Midbrain (tissue), 1 donor: ENCODE measurements around the gene VGF.
A peak's percentile ranks its signal among the peaks of the same experiment; 100 is the strongest.

Source experiments
- DNase-seq: peaks from one replicate; lab custom pipeline; 2025; lab: John Stamatoyannopoulos, UW

Gene VGF

DNA sequence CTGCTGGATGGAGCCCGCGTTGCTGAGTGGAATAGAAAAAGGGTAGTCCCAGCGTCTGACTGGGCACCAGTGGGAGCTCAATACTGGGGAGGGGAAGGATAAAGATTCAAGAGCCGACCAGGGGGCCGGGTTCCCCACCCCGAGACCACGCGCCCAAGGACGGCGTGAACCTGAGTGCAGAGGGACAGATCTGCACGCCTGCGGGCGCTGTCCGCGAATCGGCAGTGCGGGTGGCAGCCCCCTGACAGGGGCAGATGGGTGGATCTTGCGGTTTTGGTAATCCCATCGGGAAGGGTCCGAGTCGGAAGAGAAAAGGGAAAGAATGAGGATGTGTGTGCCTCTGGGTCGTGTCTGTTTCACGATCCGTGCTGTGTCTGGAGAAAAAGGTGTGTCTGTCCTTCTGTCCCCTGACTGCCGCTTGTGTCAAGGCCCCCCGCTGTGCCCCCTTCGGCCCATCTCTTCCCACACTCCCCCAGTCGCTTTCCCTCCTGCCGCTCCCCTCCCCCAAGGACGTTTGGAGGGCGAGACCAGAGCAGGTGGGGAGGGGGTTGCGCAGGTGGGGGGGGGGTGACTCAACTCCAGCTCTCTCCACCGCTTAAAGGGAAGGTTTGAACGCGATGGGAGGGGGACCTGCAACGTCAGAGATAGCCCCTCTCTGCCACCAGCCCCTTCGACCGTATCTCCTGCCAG lies 734 bp upstream of the VGF start:
- DNase-seq: no peak

DNA sequence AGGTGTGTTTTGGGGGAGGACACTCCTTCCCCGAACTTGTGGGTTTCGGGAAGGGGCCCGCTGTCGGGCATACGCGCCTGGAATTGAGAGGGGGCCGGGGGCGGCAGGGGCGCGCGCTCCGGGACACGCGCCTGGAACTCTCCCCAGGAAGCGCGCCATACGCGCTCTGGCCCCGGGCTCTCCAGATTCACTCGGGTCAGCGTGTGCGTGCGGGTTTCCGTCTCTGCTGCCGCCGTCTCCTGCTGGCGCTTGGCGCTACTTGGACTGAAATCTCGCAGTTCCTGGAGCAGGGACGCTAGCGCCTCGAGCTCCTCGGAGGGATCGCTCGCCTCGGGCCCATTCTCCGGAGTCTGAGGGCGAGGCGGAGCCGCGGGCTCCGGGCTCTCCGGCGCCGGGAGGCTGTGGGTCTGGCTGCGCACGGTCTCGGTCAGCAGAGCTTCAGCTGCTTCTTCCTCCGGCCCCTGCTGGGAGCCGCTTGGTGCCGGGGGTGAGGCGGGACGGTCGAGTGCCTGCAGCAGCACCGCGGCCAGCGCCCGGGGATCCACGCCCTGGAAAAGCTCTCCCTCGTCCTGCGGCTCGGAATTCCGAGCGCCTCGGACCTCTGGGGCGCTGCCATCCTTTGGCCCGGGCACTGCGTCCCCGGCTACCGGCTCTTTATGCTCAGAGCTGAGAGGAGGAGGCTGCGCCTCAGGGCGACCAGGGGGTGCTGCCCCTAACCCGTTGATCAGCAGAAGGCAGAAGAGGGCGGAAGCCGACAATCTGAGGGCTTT lies 1.1 kb downstream of the VGF start:
- DNase-seq: no peak

DNA sequence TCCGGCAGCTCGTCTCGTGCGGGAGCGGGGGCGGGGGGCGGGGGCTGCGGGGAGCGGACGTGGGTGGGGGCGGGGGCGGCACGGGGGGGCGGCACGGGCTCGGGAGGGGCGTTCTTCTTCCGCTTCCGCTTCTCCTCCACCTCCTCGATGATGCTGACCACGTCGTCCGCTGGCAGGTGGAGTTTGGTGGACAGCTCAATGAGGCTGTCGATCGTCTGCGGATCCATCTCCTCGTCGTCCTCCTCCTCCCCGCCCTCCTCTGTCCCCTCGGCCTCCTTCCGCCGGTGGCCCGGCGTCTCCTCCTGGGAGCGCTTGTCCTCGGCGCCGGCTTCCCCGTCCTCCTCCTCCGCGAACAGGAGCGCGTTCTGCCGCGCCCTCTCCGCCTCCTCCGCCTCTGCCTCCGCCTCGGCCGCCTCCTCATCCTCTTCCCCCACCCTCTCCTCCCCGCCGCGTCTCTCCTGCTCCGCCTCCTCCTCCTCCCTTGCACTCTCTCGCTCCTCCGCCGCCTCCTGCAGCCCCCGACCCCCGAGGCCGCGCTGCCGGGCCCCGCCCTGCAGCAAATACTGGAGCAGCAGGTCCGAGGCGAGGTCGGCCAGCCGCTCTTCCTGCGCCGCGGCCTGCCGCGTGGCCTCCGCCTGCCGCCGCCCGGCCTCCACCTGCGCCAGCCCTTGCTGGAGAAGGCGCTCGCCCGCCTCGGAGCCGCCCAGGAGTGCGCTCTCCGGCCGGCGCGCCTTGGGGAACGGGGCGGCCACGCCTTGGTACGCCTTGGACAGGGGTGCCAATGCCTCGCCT lies 1.9 kb downstream of the VGF start:
- no peak for DNase-seq

DNA sequence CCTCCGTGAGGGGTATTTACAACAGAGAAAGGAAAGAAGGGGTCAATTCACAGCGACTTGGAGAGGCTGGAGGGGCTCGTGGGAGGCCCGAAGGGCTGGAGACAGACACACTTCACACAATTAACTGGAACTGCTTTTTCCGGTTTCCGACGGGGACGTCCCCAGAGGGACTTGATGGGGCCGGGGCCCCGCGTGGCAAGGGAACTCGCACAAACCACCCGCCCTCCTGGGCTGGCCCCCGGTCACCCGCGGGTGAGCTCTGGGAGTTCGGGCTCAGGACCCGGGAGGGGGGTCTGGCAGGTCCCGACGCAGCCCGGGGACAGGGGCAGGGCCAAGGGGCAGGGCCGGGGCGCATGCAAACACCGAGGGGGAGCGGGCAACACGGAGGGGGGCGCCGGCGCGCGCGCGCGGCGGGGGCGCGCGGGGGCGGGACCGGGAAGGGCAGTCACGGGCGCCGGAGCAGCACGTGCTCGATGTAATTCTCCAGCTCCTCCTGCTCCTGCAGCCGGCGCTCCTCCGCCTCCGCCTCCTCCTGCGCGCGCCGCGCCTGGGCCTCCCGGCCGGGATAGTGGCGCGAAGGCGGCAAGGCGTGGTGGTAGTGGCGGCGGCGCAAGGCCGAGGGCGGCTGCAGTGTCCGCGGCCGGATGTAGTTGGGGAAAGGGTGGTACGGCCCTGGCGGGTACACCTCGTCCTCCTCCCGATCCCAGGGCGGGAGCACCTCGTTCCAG lies 2.7 kb downstream of the VGF start:
- no peak for DNase-seq

DNA sequence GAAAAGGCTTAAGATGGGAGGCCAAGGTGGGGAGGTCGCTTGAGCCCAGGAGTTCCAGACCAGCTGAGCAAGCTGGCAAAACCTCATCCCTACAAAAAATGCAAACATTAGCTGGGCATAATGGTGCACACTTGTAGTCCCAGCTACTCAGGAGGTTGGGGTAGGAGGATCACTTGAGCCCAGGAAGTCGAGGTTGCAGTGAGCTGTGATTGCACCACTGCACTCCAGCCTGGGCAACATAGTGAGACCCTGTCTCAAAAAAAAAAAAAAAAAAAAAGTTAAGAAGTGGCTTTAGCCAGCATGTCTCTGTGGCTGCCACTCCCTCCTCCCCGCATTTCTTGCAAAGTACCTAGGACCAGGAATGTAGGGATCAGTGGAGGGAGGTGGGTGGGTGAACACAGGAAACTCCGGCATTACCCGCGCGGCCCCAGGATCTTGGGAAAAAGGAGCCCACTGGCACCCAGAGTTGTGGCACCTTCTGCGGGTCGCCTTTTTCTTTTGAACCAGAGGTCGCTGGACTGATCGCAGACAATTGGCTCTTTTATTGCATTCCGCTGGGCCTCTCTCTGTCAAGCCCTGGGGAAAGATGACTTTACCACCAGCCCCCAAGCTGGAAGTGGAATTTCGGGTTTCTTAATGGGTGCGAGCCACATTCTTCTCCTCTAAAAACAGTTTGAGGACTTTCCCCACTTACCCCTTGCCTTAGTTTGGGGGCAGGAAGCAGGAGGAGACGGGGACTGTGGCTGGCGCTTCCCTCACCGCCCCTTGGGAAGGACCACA lies 3.5 kb downstream of the VGF start:
- DNase-seq: no peak

DNA sequence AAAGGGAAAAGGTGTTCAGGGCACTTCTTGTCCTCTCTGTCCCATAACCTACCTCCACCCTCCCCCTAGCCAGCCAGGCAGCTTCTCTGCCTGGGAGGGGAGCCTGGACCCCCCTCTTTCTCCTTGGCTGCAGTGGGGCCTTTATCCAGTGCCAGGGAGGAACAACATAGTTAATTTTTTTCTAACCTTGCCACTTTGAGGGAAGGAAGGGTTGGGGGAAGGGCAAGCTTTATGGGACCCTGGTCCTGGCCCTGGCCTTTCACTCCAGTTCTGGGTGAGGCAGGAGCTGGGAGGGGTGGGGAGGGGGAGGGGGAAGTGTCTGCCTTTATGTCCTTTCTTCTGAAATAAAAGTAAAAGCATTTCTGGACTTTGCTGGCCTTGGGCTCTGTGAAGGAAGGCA lies 4.5 kb downstream of the VGF start:
- DNase-seq: no peak

DNA sequence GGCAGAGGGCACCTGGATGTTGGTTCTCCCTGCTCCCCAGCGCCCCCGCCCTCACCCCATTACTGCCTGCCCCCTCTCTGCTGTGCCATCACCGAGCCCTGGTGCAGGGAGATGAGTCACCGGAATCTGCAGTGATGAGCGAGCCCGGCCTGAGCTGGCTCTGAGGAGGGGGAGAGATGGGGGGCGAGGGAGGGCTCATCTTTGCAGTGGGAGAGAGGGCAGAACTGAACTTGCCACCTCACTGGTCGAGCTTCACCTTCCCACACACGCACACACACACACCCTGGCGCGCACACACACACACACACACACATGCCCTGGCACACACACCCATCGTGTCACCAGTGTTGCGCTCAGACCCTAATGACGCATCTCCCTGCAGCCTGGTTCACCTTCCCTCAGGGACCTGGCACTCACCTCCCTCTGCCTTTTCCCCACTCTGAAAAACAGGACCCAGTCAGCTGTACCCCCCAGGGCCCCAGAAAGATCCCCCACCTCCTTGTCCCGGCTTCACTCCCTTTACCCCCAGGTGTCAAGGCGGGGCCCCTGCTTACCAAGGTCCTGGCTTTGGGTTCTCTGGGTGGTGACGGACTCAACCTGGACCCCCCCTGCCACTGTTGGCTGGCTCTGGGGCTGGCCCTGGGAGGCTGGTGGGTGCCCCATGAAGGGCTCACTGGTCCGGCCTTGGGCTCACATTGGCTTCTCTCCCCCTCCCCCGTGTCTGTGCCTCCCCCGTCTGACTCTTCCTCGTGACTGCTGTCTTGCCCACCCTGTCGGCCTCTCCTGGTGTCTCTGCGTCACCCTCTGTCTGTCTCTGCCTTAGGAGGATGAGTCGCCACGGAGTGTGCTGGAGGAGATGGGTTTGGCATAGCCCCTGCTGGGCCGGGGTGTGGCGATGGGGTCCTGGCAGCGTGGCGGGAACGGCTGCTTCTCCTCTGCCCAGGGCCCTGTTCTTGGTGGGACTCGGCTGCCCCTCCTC lies 5.4 kb downstream of the VGF start:
- DNase-seq: no peak

DNA sequence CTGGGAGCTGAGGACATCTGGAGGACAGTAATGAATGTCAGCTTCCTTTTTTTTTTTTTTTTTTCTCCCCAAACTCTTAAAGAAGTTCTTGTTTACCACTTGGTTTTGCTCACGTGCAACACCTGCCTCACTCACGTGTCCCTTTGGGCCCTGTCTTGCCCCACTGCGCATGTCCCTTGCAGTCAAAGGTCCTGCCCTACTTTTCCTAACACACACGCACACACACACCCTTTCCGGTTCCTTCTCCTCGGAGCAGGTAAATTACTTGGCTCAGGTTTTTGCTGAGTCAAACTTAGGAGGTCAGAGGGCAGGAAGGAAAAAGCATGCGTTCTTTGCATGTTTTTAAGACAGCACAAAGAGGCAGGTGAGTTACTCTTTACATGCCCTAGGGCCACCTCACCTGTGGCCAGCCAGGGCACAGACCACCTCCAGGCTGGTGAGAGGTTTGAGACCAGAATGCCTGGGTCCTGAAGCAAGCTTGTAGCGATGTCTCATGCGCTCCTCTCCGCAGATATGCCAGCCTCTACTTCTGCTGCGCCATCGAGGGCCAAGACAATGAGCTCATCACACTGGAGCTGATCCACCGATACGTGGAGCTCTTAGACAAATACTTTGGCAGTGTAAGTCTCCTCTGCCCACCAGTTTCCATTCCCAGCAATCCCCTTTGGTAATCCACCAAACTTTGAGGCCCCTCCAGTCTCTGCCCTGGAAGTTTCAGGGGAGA lies 8.3 kb downstream of the VGF start:
- DNase-seq: no peak

DNA sequence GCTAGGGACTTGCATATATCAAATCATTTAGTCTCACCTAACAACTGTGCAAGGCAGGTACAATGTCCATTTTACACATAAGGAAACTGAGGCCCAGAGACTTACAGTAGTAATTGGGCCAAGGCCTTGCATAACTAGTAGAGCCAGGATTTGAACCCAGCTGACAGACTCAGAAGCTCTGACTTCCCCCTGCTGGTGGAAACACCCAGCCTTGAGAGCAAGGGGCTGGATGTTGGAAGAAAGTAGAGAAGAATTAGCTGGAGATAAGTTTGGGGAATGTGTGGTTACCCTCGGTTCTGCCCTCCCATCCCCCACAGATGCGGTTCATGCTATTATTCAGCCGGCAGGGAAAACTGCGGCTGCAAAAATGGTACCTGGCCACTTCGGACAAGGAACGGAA lies 9.1 kb downstream of the VGF start:
- no peak for DNase-seq

DNA sequence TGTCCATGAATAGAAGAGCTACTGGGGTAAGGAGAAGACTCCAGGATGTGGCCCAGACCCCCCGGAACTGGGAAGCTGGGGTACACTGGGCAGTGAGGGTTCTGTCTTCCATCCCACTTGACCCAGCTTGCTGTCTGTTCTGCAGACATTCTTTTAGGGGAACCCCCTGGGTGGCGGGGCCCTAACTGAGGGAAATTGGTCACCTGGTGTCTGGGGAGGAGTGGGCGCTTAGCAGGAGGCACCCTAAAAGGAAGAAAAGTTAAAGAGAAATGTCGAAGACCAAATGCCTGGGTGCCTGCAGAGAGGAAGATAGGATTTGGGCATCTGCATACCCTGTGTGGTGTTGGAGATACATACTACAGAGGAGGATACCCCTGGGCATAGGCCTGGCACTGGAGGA lies 10.1 kb downstream of the VGF start:
- DNase-seq: no peak

DNA sequence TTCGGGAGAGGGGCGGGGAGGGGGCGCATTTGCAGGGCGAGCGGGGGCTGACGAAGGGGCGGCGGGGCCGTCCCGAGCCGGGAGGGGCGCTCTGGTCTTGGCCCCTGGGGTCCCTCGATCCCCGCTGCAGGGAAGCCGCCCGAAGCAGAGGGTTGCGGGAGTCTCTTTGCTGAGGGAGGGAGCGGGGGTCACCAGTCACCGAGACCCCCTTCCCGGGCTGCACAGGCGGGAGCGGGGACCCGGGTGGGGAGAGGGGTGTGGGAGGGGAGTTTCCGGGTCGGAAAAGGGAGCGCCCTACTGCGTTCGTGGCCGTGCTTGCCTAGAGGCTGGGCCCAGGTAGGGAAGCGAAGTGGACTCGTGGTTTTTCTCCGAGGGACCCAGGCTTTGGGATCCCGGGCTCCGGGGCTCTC lies 10.7 kb downstream of the VGF start:
- no peak for DNase-seq

DNA sequence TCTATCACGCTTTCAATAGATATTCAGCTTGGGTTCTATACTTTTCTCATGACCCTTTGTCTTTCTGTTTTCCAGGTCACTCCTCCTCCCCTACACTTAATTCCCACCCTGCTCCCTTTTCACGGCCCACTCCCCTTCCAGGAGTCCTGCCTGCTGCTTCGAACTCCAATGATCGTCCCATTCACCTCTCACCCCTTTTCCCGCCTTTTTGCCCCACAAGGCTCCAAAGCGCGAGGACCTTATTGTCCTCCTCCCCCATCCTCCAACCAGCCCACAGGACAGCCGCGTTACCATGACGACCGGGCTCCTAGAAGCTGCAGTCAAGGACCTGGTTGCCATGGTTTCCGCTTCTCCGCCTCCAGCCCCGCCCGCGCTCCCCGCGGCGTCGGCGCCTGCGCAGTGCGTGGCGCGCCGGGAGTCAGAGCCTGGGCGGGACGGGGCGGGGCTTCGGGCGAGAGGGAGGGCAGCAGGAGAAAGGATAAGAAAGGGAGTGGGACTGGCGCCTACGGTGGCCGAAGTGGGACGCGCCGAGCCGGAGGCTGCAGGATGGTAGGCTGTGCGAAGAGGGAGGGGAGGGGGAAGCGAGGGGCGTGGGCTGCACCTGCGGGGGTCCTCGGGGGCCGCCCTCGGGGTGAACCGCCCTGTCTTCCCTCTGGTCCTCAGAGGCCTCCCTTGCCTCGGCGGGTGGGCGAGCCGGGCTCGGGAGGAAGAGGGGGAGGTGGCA lies 11.2 kb downstream of the VGF start, which contains the start of gene AP1S1:
AP1S1 (plus strand) TSS at position 508 of the 724 bp plus-strand sequence; CDS start at position 547, 39 bp downstream.
- peak; percentile 92 for DNase-seq

DNA sequence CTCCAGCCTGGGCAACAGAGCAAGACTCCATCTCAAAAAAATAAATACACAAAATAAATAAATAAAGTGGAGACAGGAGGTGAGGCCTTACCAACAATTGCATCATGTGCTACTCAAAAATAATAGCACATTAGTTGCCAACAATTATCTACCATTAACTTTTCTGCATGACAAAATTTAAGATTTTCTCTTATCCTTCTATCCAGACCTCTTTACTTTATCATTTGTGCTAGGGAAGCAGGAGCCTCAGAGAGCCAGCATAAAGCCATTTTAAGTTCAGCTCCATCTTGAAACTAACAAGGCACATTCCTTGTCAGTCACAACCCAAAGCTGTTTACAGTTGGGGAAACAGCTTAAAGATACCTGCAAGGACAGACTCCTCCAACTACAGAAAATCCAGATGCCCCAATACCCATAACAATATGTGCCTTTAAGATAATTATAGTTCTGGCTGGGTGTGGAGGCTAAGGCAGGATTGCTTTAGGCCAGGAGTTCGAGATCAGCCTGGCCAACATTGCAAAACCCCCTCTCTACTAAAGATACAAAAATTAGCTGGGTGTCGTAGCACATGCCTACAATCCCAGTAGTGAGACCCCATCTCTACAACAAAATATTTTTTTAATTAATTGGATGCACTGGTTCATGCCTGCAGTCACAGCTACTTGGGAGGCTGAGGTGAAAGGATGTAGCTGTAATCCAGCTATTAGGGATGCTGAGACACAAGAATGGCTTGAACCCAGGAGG lies 13.3 kb downstream of the VGF start:
- no peak for DNase-seq

DNA sequence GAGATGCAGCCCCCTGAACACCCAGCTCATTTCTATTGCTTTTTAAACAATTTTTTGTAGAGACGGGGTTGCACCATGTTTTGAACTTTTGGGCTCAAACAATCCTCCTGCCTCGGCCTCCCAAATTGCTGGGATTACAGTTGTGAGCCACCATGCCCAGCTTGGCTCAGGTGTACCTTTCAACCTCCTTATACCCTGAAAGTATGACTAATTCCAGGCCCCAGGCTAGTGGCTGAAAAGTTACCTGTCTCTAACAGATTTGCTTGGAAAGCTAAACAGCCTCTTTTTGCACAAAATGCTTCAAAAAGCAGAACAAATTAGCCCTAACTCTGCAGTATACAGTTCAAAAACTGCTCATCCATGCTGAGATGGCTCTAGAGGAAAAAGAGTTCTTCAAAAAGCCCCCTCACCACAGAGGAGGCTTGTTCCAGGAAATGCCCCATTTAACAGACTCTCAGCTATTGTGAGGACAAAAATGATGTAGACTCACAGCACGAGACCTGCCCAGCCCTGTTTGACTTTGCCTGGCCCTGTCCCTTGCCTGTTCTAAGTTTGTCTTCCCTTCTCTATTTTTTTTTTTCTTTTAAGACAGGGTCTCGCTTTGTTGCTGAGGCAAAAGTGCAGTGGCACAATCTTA lies 24.5 kb downstream of the VGF start:
- no peak for DNase-seq

DNA sequence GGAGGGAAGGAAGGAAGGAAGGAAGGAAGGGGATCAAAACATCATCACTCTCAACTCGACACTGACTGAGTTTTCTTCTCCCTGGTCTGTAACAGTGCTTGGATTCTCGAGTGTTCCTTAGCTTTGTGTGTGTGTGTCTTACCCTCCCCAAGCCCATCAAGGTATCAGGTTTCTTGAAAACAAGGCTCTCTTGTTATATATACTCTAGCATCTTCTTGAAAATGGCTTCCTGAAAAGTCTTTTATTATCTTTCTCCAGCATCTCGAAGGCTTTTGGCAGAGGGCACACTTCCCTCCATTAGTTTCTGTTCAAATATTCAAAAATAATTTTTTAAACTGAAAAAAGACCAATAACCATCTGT lies 25.1 kb downstream of the VGF start:
- no peak for DNase-seq

DNA sequence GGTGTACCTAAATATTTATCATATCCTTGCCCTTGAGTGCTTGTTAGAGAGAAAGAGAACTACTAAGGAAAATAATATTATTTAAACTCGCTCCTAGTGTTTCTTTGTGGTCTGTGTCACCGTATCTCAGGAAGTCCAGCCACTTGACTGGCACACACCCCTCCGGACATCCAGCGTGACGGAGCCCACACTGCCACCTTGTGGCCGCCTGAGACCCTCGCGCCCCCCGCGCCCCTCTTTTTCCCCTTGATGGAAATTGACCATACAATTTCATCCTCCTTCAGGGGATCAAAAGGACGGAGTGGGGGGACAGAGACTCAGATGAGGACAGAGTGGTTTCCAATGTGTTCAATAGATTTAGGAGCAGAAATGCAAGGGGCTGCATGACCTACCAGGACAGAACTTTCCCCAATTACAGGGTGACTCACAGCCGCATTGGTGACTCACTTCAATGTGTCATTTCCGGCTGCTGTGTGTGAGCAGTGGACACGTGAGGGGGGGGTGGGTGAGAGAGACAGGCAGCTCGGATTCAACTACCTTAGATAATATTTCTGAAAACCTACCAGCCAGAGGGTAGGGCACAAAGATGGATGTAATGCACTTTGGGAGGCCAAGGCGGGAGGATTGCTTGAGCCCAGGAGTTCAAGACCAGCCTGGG lies 27.0 kb downstream of the VGF start:
- peak; percentile 7 for DNase-seq

DNA sequence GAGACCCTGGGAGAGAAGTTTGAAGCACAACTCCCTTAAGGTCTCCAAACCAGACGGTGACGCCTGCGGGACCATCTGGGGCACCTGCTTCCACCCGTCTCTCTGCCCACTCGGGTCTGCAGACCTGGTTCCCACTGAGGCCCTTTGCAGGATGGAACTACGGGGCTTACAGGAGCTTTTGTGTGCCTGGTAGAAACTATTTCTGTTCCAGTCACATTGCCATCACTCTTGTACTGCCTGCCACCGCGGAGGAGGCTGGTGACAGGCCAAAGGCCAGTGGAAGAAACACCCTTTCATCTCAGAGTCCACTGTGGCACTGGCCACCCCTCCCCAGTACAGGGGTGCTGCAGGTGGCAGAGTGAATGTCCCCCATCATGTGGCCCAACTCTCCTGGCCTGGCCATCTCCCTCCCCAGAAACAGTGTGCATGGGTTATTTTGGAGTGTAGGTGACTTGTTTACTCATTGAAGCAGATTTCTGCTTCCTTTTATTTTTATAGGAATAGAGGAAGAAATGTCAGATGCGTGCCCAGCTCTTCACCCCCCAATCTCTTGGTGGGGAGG lies 27.6 kb downstream of the VGF start:
- DNase-seq: no peak
